ENCODE data around the gene MELTF. TPM values are rescaled to one million over a fixed set of nuclear protein-coding genes. Genes with fewer than 3 reads are reported as not detected.
A peak's percentile ranks its signal among the peaks of the same experiment; 100 is the strongest.

MELTF gene
- total and polyA plus RNA-seq, 9 of the 15 experiments (the other 6 are each of a cell fraction or from before 2014, with no cell fraction given), result 0.35 to 10.5 (median 4.5) TPM

DNA sequence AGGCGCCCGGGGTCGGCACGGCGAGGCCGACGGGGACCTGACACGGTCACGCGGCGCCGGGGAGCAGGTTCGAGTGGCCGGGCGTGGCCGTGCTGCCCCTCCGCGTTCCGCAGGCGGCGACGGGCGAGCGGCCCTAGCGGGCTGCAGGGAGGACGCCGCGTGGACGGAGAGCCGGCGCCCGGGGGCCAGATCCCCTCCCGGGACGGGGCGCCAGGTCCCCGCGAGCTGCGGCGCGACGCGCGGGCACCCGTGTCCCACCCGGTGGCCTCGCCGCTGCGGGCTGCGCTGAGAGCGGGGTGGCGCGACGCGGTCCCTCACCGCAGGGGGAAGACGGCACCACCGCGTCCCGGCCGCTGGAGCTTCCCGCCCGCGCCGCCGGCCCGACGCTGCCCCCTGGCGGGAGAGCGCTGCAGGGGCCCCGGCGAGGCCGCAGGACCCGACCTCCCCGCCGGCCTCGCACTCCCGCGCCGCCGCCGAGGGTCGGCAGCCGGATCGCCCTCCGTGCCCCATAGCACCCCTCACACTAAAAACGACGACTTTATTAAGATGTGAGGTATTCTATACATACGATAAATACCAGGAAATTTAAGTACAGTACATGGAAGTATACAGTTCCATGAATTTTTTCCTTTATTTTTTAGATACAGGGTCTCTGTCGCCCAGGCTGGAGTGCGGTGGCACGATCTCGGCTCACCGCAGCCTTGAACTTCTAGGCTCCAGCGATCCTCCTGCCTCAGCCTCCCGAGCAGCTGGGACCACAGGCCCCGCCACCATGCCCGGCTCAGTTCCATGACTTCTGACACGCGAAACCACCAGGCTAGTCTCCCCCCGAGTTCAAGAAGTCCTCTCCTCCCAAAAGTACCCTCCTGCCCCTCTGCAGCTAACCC is 59.7 kb downstream of the MELTF start (continued):
- TF ChIP-seq CCAR2 (IDR thresholded peaks at IDR 0.05; ENCODE audit: low read depth, low read length), result no peak
- peak; percentile 94 for TF ChIP-seq HMGXB4 (CRISPR knock-in tag; IDR thresholded peaks at IDR 0.05)
- no peak for TF ChIP-seq SMAD2 (IDR thresholded peaks at IDR 0.05; ENCODE audit: low read depth, low read length)
- TF ChIP-seq GATAD2B (IDR thresholded peaks at IDR 0.05; ENCODE audit: borderline replicate concordance), result peak; percentile 97
- no peak for TF ChIP-seq HLTF (IDR thresholded peaks at IDR 0.05)
- no peak for TF ChIP-seq CBX5 (IDR thresholded peaks at IDR 0.05; ENCODE audit: borderline replicate concordance, low read depth)
- no peak for TF ChIP-seq GATAD2A (IDR thresholded peaks at IDR 0.05)
- TF ChIP-seq, protein P1, sequence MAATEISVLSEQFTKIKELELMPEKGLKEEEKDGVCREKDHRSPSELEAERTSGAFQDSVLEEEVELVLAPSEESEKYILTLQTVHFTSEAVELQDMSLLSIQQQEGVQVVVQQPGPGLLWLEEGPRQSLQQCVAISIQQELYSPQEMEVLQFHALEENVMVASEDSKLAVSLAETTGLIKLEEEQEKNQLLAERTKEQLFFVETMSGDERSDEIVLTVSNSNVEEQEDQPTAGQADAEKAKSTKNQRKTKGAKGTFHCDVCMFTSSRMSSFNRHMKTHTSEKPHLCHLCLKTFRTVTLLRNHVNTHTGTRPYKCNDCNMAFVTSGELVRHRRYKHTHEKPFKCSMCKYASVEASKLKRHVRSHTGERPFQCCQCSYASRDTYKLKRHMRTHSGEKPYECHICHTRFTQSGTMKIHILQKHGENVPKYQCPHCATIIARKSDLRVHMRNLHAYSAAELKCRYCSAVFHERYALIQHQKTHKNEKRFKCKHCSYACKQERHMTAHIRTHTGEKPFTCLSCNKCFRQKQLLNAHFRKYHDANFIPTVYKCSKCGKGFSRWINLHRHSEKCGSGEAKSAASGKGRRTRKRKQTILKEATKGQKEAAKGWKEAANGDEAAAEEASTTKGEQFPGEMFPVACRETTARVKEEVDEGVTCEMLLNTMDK (IDR thresholded peaks at IDR 0.05; ENCODE audit: borderline replicate concordance, insufficient read depth, low read depth, low read length, poor library complexity, severe bottlenecking), result peak; percentile 91
- TF ChIP-seq U2AF1 (optimal IDR thresholded peaks at IDR 0.05; ENCODE audit: low read depth, low read length), result peak; percentile 21
- no peak for TF ChIP-seq YBX1 (IDR thresholded peaks at IDR 0.05)
- no peak for TF ChIP-seq NR2C2 (CRISPR knock-in tag; IDR thresholded peaks at IDR 0.05)
- TF ChIP-seq NR2C2 (tag; IDR thresholded peaks at IDR 0.05), result no peak
- TF ChIP-seq POLR2B (IDR thresholded peaks at IDR 0.05; ENCODE audit: low read depth, partially characterized antibody), result no peak
- peak; percentile 66 for TF ChIP-seq ARID4B (CRISPR knock-in tag; IDR thresholded peaks at IDR 0.05)
- no peak for TF ChIP-seq HOXB6 (CRISPR knock-in tag; IDR thresholded peaks at IDR 0.05; ENCODE audit: borderline replicate concordance)
- no peak for TF ChIP-seq BRD9 (IDR thresholded peaks at IDR 0.05; ENCODE audit: low read depth, partially characterized antibody)
- TF ChIP-seq PCBP1 (IDR thresholded peaks at IDR 0.05; ENCODE audit: low read depth, low read length, poor library complexity, severe bottlenecking), result no peak
- no peak for TF ChIP-seq SREBF2 (CRISPR knock-in tag; IDR thresholded peaks at IDR 0.05)
- TF ChIP-seq ZNF655 (CRISPR knock-in tag; IDR thresholded peaks at IDR 0.05), result no peak

All from K562 (cell line).